ENCODE measurements around the gene CATSPERD. TPM values are rescaled to one million over a fixed set of nuclear protein-coding genes. Genes with fewer than 3 reads are reported as not detected.
A peak's percentile ranks its signal among the peaks of the same experiment; 100 is the strongest.
"Not testable (repeated sequence)": the region's sequence is repeated elsewhere in the genome, so short reads cannot be mapped to it uniquely, and the experiment has no call there.

The CATSPERD gene
- total RNA-seq, 2 donors from 2014 or later, result not detected

- ATAC-seq (no peak), DNase-seq (no peak)
- intact Hi-C loops (cut with DNase I, micrococcal nuclease), result no loop called here
Observed at GRCh38 chr19:5775668-5776309, 55.4 kb downstream of the CATSPERD start.

DNA sequence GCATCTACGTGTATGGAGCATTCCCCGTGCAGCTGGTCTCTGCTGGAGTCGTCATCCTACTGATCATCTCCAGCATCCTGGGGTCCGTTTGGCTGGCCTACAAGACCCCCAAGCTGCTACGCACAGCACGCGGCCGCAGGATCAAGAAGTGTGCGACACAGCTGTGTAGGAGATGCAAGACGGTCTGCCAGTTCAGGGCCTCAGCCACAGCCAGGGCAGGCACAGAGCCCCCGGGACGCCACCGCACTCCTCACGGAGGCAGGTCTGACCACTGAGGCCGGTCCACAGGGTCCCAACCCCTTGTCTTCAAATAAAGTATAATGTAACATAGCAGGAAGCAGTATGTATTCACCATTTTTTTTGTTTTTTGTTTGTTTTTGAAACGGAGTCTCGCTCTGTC lies 58.0 kb downstream of the CATSPERD start:
- intact Hi-C loops (cut with DNase I, micrococcal nuclease), result no loop called here
- DNase-seq (no peak), ATAC-seq (no peak)

DNA sequence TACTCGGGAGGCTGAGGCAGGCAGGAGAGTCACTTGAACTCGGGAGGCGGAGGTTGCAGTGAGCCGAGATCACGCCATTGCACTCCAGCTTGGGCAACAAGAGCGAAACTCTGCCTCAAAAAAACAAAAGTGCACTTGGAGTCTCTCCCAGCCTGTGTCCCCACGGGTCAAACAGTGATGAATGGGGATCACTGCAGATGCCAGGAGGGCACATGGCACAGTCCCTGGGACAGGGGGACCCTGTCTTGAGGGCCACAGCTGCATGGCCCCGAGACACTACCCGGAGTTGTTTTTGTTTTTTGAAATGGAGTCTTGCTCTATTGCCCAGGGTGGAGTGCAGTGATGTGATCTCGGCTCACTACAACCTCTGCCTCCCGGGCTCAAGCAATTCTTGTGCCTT lies 60.5 kb downstream of the CATSPERD start:
- ATAC-seq; intact Hi-C loops (cut with DNase I, micrococcal nuclease); DNase-seq: not testable (repeated sequence)

GRCh38 chr19:5782322-5782721 lies 61.9 kb downstream of the CATSPERD start:
- DNase-seq, result no peak
- peak; percentile 6 for ATAC-seq
- intact Hi-C loops (cut with DNase I, micrococcal nuclease), result no loop called here

DNA sequence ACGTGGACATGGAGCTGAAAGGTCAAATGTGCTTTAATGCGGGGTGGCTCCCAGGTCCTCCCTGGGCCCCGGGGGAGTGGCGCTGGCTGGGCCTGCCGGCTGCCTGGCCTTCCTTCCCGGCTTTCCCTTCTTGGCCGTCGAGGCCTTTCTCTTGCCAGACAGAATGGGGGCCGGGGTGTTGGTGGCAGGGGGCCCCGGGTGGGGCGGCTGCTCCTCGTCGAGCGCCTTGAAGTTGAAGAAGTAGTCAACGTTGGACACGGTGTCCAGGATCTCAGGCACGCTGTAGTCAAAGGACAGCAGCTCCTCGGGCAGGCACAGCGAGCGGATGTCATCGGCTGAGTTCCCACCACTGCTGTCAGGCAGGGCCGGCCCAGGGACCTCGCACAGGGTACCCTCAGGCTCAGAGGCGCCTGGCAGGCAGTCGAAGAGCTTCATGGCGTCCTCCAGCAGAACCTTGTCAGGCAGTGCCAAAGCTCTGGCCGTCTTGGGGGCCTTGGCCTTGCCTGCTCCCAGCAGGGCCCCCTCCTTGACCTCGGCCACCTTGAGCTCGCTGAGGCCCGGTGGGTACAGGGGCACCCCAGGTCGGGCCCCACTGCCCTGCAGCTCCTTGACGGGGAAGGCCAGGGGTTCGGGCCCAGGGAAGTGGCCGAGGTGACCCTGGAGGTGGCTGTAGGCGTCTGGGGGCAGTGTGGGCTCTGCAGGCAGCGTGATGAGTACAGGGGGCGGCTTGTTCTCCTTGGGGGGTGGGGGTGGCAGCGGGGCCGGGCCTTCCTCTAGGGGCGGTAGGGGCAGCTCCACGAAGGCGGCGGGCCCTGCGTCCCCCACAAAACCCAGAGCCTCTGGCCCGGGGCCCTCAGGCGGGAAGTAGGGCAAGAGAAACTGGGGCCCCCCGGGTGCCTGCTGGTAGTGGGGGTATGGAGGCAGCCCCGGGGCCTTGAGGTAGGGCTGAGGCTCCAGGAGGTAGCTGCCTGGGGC lies 62.8 kb downstream of the CATSPERD start:
- ATAC-seq (peak; percentile 9), DNase-seq (no peak)
- intact Hi-C loops (cut with DNase I, micrococcal nuclease), result no loop called here

DNA sequence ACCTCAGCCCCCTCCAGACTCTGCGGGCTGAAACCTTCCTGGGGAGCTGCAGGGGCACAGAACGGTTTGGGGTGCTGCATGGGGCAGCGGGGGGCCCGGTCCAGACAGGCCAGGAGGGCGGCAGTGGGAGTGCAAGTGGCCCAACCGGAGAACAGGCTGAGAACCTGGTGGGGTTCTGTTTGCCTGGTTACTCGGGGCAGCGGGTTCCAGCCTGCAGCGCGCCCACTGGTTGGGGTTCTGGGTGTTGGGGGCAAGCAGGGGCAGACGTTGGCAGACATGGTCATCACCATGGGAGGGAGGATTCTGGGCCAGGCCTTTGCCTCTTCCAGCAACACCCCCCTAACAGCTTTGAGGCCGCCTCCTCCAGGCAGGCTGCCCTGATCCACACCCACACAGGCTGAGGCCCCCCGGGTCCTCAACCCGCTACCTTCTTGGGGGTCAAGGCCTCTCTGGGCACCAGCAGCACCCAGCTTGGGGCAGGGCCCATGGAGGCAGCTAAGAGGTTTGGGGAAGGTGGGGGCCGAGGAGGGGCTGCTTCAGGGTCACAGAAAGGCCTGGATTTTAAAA lies 64.2 kb downstream of the CATSPERD start, which contains the start of gene PRR22:
PRR22 (minus strand) TSS at position 166 of the 567 bp plus-strand sequence; CDS start at position 80, 86 bp downstream.
- intact Hi-C loops (cut with DNase I, micrococcal nuclease), result no loop called here
- DNase-seq, result no peak
- no peak for ATAC-seq

- ATAC-seq (no peak), DNase-seq (no peak)
- intact Hi-C loops (cut with DNase I, micrococcal nuclease), result no loop called here
Observed at GRCh38 chr19:5785423-5785822, 65.0 kb downstream of the CATSPERD start.

- no peak for ATAC-seq
- intact Hi-C loops (cut with DNase I, micrococcal nuclease), result no loop called here
- no peak for DNase-seq
Observed at GRCh38 chr19:5786593-5787408, 66.4 kb downstream of the CATSPERD start.

- no peak for ATAC-seq
- no peak for DNase-seq
- intact Hi-C loops (cut with DNase I, micrococcal nuclease), result no loop called here
Observed at GRCh38 chr19:5787409-5788182, 67.2 kb downstream of the CATSPERD start.

GRCh38 chr19:5788422-5788821 lies 68.0 kb downstream of the CATSPERD start:
- ATAC-seq (no peak), DNase-seq (no peak)
- intact Hi-C loops (cut with DNase I, micrococcal nuclease), result no loop called here

- DNase-seq (no peak), ATAC-seq (no peak)
- intact Hi-C loops (cut with DNase I, micrococcal nuclease), result no loop called here
Observed at GRCh38 chr19:5789351-5789761, 68.9 kb downstream of the CATSPERD start.

GRCh38 chr19:5789886-5790558 lies 69.6 kb downstream of the CATSPERD start:
- DNase-seq (no peak), ATAC-seq (no peak)
- intact Hi-C loops (cut with DNase I, micrococcal nuclease), result no loop called here

- intact Hi-C loops (cut with DNase I, micrococcal nuclease), result no loop called here
Observed at GRCh38 chr19:5790559-5791520, 70.4 kb downstream of the CATSPERD start, which contains the start of gene DUS3L. Gene DUS3L, minus strand, starts transcription at chr19:5791163. Its CDS starts 22 bp downstream, at chr19:5791141.

GRCh38 chr19:5792224-5792623 lies 71.8 kb downstream of the CATSPERD start:
- DNase-seq (no peak), ATAC-seq (no peak)
- intact Hi-C loops (cut with DNase I, micrococcal nuclease), result no loop called here

More at GRCh38 chr19:5790559-5791520, 70.4 kb downstream of the CATSPERD start, which contains the start of gene DUS3L:
- DNase-seq, result peak; percentile 97 to 98
- ATAC-seq, result peak; percentile 92

- ATAC-seq, result no peak
- no peak for DNase-seq
- intact Hi-C loops (cut with DNase I, micrococcal nuclease), result no loop called here
Observed at GRCh38 chr19:5793188-5793587, 72.8 kb downstream of the CATSPERD start.

- ATAC-seq, result no peak
- intact Hi-C loops (cut with DNase I, micrococcal nuclease), result no loop called here
- DNase-seq, result no peak
Observed at GRCh38 chr19:5795382-5795919, 75.0 kb downstream of the CATSPERD start.

Measured in left colon (tissue), 2 donors.